Stomach (tissue), 4 donors: ENCODE results near the gene NCAPG2.

Experiments used
- EP300 ChIP-seq: sonication (generic); formaldehyde crosslinking; IDR thresholded peaks from one replicate; pipeline ENCODE4 v1.6.1; 2017; ENCODE audit warnings: antibody characterized with exemption
- POLR2A ChIP-seq, 4 donors: fragments of 450-650 bp; IDR thresholded peaks; one replicate each; pipeline ENCODE4 v1.6.1; 2016; ENCODE audit warnings: antibody characterized with exemption in 4 of 4, control low read depth in 2 of 4, mild to moderate bottlenecking in 1 of 4, moderate library complexity in 1 of 4
- POLR2AphosphoS5 ChIP-seq, 3 donors: sonication (generic); formaldehyde crosslinking; IDR thresholded peaks; one replicate each; pipeline ENCODE4 v1.6.1; 2016; ENCODE audit warnings: antibody characterized with exemption in 3 of 3
- TF ChIP-seq, protein P1 (sequence below), 7 experiments: fragments of 450-650 bp in 4 of 7; fragments of 200-600 bp in 3 of 7; sonication (generic) in 3 of 7; IDR thresholded peaks; one replicate each; pipeline ENCODE4 v1.5.1; 2016 to 2019; ENCODE audit warnings: antibody characterized with exemption in 7 of 7, control low read depth in 2 of 7, mild to moderate bottlenecking in 1 of 7

DNA sequence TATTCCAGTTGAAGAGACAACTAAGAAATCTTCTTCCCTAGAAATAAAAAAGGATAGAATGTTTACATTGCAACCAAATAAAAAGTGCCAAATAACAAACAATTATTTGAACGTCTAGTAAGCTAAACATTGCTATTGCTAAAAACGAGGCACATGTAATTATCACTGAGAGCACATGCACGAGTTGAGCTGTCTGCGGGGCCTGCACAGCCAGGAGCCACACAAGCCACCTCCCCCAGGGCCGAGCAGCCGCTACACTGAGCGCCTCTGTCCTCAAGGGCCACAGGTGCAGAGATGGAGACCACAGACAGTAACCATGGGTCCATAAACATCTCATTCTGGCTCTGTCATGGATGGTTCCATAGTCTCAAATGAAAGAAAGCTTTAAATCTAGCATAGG, 17.2 kb downstream of the NCAPG2 start:
- TF ChIP-seq POLR2A (IDR thresholded peaks at IDR 0.05) (no peak), EP300 (no peak), POLR2AphosphoS5 (IDR thresholded peaks at IDR 0.05) (no peak)
- TF ChIP-seq, protein P1, sequence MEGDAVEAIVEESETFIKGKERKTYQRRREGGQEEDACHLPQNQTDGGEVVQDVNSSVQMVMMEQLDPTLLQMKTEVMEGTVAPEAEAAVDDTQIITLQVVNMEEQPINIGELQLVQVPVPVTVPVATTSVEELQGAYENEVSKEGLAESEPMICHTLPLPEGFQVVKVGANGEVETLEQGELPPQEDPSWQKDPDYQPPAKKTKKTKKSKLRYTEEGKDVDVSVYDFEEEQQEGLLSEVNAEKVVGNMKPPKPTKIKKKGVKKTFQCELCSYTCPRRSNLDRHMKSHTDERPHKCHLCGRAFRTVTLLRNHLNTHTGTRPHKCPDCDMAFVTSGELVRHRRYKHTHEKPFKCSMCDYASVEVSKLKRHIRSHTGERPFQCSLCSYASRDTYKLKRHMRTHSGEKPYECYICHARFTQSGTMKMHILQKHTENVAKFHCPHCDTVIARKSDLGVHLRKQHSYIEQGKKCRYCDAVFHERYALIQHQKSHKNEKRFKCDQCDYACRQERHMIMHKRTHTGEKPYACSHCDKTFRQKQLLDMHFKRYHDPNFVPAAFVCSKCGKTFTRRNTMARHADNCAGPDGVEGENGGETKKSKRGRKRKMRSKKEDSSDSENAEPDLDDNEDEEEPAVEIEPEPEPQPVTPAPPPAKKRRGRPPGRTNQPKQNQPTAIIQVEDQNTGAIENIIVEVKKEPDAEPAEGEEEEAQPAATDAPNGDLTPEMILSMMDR (IDR thresholded peaks at IDR 0.05): no peak
